DMS53 treated with DMSO at 0.1 percent for 48 hours (cell line): ENCODE measurements around the gene SCN11A.

Experiments used
- DNase-seq: peaks from one replicate; lab custom pipeline; 2025; ENCODE audit not compliant: unreplicated experiment; lab: John Stamatoyannopoulos, UW

SCN11A gene

GRCh38 chr3:39011191-39011736 lies 40.5 kb downstream of the SCN11A start:
- DNase-seq: no peak

GRCh38 chr3:39005295-39005694 lies 46.4 kb downstream of the SCN11A start:
- DNase-seq: no peak
